GM23338 (cell line): ENCODE measurements around the gene DDX59.

Experiments used
- CREB1 ChIP-seq: fragments of 250-450 bp; sonication (Bioruptor Pico); IDR thresholded peaks from 2 replicates; pipeline ENCODE4 v1.5.0; 2020; ENCODE audit warnings: low read depth, mild to moderate bottlenecking, moderate library complexity
- CTCF ChIP-seq, 2 experiments: fragments of 200-600 bp in 1 of 2; sonication (generic) in 1 of 2; conservative IDR thresholded peaks; 2 replicates each; pipeline versions ENCODE4 v1.5.1 to v1.6.1; 2016 to 2017; ENCODE audit warnings: antibody characterized with exemption in 2 of 2, low read depth in 2 of 2, mild to moderate bottlenecking in 2 of 2, moderate library complexity in 1 of 2
- ETS1 ChIP-seq: IDR thresholded peaks from 2 replicates; pipeline ENCODE4 v1.6.1; 2016; ENCODE audit warnings: antibody characterized with exemption
- EZH2 ChIP-seq: fragments of 200-600 bp; sonication (generic); IDR thresholded peaks from one replicate; pipeline ENCODE4 v1.8.0; 2017; ENCODE audit warnings: antibody characterized with exemption, mild to moderate bottlenecking, low read depth; ENCODE audit not compliant: unreplicated experiment
- EZH2phosphoT487 ChIP-seq: fragments of 200-600 bp; sonication (generic); IDR thresholded peaks from one replicate; pipeline ENCODE4 v1.8.1; 2018; ENCODE audit warnings: antibody characterized with exemption; ENCODE audit not compliant: unreplicated experiment
- JUNB ChIP-seq: IDR thresholded peaks from one replicate; pipeline ENCODE4 v1.6.1; 2016; ENCODE audit warnings: antibody characterized with exemption; ENCODE audit not compliant: unreplicated experiment
- NANOG ChIP-seq: IDR thresholded peaks from 2 replicates; pipeline ENCODE4 v1.6.1; 2016; ENCODE audit warnings: antibody characterized with exemption, borderline replicate concordance
- POLR2AphosphoS5 ChIP-seq: IDR thresholded peaks from 2 replicates; pipeline ENCODE4 v1.6.1; 2016; ENCODE audit warnings: antibody characterized with exemption, low read depth
- REST ChIP-seq: IDR thresholded peaks from one replicate; pipeline ENCODE4 v1.6.1; 2018; ENCODE audit warnings: antibody characterized with exemption; ENCODE audit not compliant: unreplicated experiment
- STAT1 ChIP-seq: IDR thresholded peaks from one replicate; pipeline ENCODE4 v1.6.1; 2016; ENCODE audit warnings: antibody characterized with exemption; ENCODE audit not compliant: unreplicated experiment
- ZNF114 ChIP-seq: fragments of 250-450 bp; sonication (Bioruptor Pico); IDR thresholded peaks from 2 replicates; pipeline ENCODE4 v1.5.0; 2020; ENCODE audit warnings: mild to moderate bottlenecking, moderate library complexity
- ZNF331 ChIP-seq: fragments of 250-450 bp; sonication (Bioruptor Pico); IDR thresholded peaks from 2 replicates; pipeline ENCODE4 v1.5.0; 2020; ENCODE audit warnings: low read depth, mild to moderate bottlenecking, moderate library complexity
- ZNF462 ChIP-seq: fragments of 250-450 bp; sonication (Bioruptor Pico); IDR thresholded peaks from 2 replicates; pipeline ENCODE4 v1.5.0; 2020; ENCODE audit warnings: mild to moderate bottlenecking, moderate library complexity

- no peak for TF ChIP-seq CTCF (conservative IDR thresholded peaks at IDR 0.05; ENCODE audit: low read depth in 2 of 2)
- TF ChIP-seq EZH2 = no peak
- no peak for TF ChIP-seq EZH2phosphoT487
- TF ChIP-seq POLR2AphosphoS5 = no peak
- no peak for TF ChIP-seq CREB1 (CRISPR knock-in tag)
- no peak for TF ChIP-seq REST
- TF ChIP-seq ETS1 = no peak
- no peak for TF ChIP-seq ZNF331
- TF ChIP-seq ZNF114 = no peak
- TF ChIP-seq JUNB = no peak
- no peak for TF ChIP-seq NANOG
- no peak for TF ChIP-seq STAT1
- TF ChIP-seq ZNF462 (CRISPR knock-in tag) = no peak
These were observed 4.5 kb upstream of the DDX59 start for GRCh38 chr1:200673952-200674823.
